ENCODE data around the gene ASB5.
"Not testable (repeated sequence)": the region's sequence is repeated elsewhere in the genome, so short reads cannot be mapped to it uniquely, and the experiment has no call there.

ASB5 gene, protein sequence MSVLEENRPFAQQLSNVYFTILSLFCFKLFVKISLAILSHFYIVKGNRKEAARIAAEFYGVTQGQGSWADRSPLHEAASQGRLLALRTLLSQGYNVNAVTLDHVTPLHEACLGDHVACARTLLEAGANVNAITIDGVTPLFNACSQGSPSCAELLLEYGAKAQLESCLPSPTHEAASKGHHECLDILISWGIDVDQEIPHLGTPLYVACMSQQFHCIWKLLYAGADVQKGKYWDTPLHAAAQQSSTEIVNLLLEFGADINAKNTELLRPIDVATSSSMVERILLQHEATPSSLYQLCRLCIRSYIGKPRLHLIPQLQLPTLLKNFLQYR

DNA sequence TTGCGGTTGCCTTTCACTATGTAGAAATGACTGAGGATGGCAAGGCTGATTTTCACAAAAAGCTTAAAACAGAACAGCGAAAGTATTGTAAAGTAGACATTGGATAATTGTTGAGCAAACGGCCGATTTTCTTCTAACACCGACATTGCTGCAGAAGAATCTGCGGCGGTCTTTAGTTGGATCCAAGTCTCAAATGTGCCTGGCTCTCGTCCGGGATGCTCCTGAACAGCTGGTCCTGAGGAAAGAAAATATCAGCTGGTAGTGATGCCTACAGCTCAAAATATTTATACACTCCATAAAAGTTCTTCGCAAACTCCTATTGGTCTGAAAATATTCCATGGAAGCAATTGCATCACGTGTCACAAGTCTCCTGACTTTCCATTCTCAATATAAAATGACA, at the start of gene ASB5:
ASB5 (minus strand) TSS at position 260 of the 400 bp plus-strand sequence; CDS start at position 146, 114 bp downstream.
- DNase-seq = no peak

- no peak for DNase-seq
Observed at GRCh38 chr4:176313596-176314336, 44.7 kb upstream of the ASB5 start.

DNA sequence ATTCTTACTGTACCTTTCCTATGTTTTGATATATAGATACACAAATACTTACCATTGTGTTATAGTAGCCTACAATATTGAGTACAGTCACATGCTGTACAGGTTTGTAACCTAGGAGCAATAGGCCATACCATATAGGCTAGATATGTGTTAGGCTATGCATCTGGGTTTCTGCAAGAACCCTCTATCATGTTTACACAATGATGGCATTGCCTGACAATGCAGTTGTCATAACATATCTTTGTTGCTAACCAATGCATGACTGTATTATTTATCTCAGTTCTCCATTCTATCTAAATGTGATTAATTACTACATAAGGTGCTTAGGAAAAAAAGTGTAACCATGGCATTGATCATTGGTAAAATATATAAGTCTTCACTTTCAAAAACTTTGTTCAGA, 40.8 kb upstream of the ASB5 start:
- DNase-seq = no peak

DNA sequence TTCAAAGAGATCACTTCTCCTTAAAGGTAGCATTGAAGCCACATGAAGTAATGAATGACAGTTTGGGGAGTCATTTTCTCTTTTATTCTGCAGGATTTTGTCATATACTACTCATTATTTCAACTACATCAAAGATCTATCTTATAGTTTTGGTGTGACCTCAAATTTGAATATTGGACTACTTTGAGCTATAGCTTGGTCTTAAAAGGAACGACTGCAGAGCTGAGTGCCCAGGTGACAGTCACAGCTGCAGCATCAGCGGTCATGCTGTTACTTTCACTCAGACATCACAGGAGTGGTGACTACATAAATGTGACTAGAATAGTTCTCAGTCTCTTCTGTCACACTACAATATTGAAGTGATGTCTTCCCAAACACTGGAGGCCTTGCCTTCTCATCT, 40.0 kb upstream of the ASB5 start:
- no peak for DNase-seq

GRCh38 chr4:176308441-176308840, 39.4 kb upstream of the ASB5 start:
- DNase-seq = no peak

DNA sequence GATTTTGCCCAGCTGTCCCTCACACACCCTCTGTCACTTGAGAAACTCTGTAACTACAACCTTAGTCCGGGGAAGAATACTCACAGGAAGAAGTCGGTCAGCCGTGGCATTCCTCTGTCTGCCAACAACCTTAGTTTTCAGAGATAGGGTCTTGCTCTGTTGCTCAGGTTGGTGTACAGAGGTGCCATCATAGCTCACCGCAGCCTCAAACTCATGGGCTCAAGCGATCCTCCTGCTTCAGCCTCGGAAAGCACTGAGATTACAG, 38.6 kb upstream of the ASB5 start:
- no peak for DNase-seq

- DNase-seq = no peak
Observed at GRCh38 chr4:176306837-176307665, 38.0 kb upstream of the ASB5 start.

DNA sequence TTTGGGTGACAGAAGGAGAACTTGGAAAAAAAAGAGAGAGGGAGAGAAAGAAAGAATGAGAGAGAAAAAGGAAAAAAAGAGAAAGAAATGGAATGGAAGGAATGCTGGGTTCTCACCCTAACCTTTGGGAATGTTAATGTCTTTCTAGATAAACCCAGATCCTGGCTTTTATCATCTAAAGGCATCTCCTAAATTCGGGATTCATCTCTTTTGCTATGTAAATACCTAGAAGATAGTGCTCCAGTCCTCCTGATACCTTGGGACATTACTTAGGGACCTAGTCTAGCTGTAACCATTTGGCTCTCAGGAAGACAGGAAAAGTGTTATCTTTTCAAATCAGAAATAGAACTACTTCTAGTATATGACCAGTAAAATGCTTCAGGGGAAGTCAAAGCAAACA, 34.9 kb upstream of the ASB5 start:
- DNase-seq = no peak

DNA sequence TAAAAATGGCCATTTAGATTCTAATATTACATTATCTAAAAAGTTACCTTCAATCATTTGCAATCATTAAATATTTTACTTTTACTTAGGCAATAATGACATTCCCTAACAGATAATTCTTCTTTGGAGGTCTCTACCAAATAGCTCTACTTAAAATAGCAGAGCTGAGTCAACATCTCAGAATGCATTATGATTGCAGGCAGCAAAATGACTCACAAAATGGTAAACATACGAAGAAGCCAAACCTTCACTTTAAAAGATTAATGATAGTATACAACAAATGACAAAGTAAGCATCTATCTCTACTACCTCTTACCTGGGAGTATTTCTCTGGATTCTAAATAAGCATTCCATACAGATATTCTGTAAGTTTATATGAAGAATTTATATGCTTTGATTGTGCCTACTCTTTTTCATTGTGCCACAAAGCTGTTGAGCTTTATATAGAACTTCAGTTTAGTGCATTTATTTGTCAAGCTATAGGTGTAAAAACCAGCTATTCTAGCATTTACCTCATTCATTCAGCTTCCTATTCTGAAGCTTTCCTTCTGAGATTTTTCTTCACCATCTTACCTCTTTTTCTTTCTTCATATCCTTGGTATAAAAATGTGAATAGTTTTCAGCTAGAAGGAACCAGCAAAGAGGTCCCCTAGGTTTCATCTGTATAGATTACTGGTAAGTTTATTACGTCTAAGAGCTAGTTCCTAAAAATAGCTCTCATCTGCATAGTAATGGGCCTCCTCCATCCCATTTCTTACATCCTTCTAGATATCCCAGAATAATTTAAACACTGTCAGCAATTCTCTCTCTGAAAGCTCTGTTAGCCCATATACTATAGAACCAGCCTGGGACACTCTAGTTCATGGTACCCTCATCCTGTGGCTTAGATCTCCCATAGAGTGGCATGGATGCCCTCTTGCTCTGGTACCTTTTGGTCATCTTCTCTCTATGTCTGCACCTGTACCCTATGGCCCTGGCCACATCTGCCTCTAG, 33.6 kb upstream of the ASB5 start:
- no peak for DNase-seq

DNA sequence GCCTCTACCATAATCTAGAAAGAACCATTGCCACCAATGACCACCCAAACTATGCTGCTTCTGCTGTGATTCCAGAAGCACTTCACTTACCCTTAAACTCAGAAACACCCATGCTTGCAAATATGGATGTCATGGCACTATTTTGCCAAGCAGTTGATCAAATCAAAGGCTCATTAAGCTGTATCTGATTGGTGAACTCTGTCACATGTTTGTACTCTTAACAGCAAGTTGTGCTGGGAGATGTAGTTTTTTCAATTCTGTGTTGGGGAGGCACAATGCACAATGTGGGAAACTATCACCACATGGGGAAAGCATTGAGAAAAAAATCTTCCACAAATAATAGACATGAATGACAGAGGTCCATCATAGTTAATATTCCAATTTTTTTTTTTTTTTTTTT, 31.5 kb upstream of the ASB5 start:
- no peak for DNase-seq

DNA sequence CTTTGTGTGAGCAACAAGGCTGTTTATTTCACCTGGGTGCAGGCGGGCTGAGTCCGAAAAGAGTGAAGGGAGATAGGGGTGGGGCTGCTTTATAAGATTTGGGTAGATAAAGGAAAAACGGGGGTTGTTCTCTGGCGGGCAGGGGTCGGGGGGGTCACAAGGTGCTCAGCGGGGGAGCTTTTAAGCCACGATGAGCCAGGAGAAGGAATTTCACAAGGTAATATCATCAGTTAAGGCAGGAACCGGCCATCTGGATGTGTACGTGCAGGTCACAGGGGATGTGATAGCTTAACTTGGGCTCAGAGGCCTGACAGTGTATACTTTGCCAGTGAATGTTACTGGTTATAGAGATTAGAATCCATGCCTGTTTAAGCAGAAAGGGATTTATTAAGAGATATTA, 31.0 kb upstream of the ASB5 start:
- DNase-seq = no peak

DNA sequence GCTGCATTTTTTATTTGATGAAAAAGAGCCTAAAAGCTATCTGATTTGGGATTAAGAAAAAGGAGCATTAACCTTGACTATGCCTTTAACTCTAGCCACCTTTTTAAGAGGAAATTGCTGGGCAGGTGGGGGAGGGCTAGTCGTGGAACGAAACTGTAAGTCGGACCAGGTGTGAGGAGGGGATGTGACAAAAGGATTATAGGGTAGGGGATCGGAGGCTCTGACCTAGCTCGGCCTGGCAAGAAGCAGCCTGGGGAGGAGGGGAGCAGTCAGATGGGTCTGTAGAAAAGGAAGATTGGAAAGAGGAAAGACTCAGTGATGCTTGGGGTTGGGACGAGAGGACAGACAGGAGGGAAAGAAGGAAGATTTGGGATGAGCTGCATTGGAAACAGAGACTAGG, 29.6 kb upstream of the ASB5 start:
- DNase-seq = no peak

GRCh38 chr4:176295907-176296306, 26.9 kb upstream of the ASB5 start:
- DNase-seq = not testable (repeated sequence)

DNA sequence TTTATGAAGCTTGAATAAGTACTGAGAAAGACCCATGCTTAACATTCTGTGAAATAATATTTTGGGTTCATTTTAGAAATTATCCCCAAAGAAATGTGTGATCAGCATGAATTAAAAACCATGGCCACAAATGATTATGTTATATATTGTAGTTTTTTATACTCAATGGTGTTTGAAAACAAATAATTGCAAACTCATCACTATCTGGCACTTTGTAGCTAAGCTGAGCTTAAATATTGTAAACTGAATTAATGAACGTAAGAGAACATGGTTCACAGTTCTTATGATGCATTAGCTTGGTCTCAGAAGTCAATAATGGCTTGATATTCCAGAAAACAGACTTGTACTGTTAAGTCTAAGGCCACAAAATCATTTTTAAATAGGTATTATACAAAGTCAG, 24.6 kb upstream of the ASB5 start:
- no peak for DNase-seq

GRCh38 chr4:176292920-176293319, 23.9 kb upstream of the ASB5 start:
- no peak for DNase-seq

DNA sequence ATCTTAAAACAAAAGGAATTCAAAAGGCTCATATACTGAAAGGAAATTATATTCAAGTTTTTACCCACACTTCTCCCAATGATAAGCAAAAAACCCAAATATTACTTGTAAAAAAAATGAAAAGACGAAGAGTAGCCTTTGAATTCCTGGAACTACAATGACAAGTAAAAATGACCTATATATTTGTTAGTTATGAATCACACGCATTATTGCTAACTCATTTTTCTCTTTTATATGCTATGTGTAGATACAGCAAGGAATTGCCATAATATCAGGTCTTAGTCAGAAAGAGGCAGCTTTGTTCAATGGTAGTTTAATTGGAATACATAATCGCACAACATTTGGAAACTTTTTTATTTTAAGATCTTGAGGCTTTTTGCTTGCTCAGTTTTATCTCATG, 22.7 kb upstream of the ASB5 start:
- no peak for DNase-seq

GRCh38 chr4:176290520-176290919, 21.5 kb upstream of the ASB5 start:
- DNase-seq = no peak

DNA sequence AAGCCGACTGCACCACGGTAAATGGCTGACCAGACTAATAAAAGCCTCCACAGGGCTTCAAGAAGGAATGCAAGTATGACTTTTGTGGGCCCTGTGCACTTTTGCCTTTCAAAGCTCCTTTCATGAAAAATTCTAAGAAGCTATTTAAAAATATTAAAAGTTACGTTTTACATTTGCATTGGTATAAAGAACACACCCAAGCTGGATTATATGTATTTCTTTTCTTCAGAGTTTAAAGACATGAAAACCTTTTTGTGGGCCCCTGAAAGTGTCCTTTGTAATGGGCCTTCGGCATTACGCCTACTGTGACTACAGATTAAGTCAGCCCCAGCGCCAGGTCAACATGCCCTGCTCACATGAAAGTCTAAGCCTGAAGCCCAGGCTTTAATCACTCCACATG, 20.5 kb upstream of the ASB5 start:
- DNase-seq = no peak

- no peak for DNase-seq
Observed at GRCh38 chr4:176288020-176288419, 19.0 kb upstream of the ASB5 start.

DNA sequence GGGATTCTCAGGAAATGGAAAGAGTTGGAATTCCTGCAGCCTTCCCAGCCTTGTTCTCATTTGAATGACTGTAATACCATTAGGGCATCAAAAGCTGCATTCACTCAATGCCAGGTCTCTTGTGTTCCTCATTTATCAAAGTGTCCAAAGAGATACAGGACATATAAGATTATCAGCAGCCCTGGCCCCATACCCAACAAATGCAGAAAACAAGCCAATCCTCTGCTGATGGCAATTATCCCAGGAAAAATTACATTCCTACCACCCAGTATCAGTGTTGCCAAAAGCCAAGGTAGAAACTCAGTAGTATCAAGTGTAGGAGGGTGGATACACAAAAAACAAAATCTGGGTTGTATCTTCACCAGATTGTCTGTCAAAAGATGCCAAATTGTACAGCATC, 18.5 kb upstream of the ASB5 start:
- DNase-seq = no peak

GRCh38 chr4:176286728-176287127, 17.7 kb upstream of the ASB5 start:
- no peak for DNase-seq

DNA sequence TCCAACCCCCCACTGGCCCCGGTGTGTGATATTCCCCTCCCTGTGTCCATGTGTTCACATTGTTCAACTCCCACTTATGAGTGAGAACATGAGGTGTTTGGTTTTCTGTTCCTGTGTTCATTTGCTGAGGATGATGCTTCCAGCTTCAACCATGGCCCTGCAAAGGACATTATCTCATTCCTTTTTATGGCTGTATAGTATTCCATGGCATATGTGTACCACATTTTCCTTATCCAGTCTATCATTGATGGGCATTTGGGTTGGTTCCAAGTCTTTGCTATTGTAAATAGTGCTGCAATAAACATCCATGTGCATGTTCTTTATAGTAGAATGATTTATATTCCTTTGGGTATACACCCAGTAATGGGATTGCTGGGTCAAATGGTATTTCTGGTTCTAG, 10.5 kb upstream of the ASB5 start:
- DNase-seq = not testable (repeated sequence)

All from activated effector memory CD4-positive, alpha-beta T cell treated with Interleukin-2 at 50 U/mL for 16 hours (primary cell).